HepG2 (cell line): ENCODE results near the gene RHBDL1. TPM values are rescaled to one million over a fixed set of nuclear protein-coding genes. Genes with fewer than 3 reads are reported as not detected.

Source experiments
- CSRNP1 ChIP-seq: sonication (generic); formaldehyde crosslinking; IDR thresholded peaks from 2 replicates; pipeline ENCODE4 v1.8.1; 2023; ENCODE audit warnings: mild to moderate bottlenecking, missing genetic modification reagents
- ETV6 ChIP-seq: sonication (generic); formaldehyde crosslinking; conservative IDR thresholded peaks from 2 replicates; pipeline ENCODE4 v1.4.0; 2020; ENCODE audit warnings: missing genetic modification reagents
- GFI1 ChIP-seq: sonication (generic); formaldehyde crosslinking; IDR thresholded peaks from 2 replicates; pipeline ENCODE4 v1.5.0; 2020; ENCODE audit warnings: missing genetic modification reagents, mild to moderate bottlenecking, borderline replicate concordance
- KDM5B ChIP-seq: sonication (generic); formaldehyde crosslinking; IDR thresholded peaks from 2 replicates; pipeline ENCODE4 v1.4.0; 2020; ENCODE audit warnings: missing genetic modification reagents, mild to moderate bottlenecking, borderline replicate concordance
- KLF9 ChIP-seq: IDR thresholded peaks from 2 replicates; pipeline ENCODE4 v1.6.1; 2016; ENCODE audit warnings: low read depth
- MAF1 ChIP-seq: sonication (generic); formaldehyde crosslinking; IDR thresholded peaks from 2 replicates; pipeline ENCODE4 v1.5.0; 2020; ENCODE audit warnings: missing genetic modification reagents, borderline replicate concordance
- MAX ChIP-seq: IDR thresholded peaks from 2 replicates; pipeline ENCODE4 v1.6.1; 2012; ENCODE audit warnings: inconsistent platforms
- MXI1 ChIP-seq: IDR thresholded peaks from 3 replicates; pipeline ENCODE4 v1.6.1; 2012; ENCODE audit warnings: low read depth, low read length, inconsistent platforms, borderline replicate concordance
- RAD21 ChIP-seq: fragments of 450-650 bp; formaldehyde crosslinking; IDR thresholded peaks from 2 replicates; pipeline ENCODE4 v1.5.0; 2020; ENCODE audit warnings: mild to moderate bottlenecking
- RNF2 ChIP-seq: fragments of 450-650 bp; conservative IDR thresholded peaks from 2 replicates; pipeline ENCODE4 v1.6.1; 2016; ENCODE audit warnings: low read depth
- TCF7L2 ChIP-seq: IDR thresholded peaks from 2 replicates; pipeline ENCODE4 v1.6.1; 2011; ENCODE audit warnings: mild to moderate bottlenecking, low read depth, low read length, moderate library complexity
- TEAD3 ChIP-seq: optimal IDR thresholded peaks from 2 replicates; pipeline ENCODE3; 2016; ENCODE audit warnings: borderline replicate concordance
- TGIF2 ChIP-seq: IDR thresholded peaks from 2 replicates; pipeline ENCODE4 v1.6.1; 2016; ENCODE audit warnings: control low read depth, missing compliant biosample characterization
- ZBTB34 ChIP-seq: sonication (generic); formaldehyde crosslinking; IDR thresholded peaks from 2 replicates; pipeline ENCODE4 v1.8.0; 2022; ENCODE audit warnings: mild to moderate bottlenecking, missing genetic modification reagents
- ZFX ChIP-seq: sonication (generic); formaldehyde crosslinking; IDR thresholded peaks from 2 replicates; pipeline ENCODE4 v1.4.0; 2020; ENCODE audit warnings: mild to moderate bottlenecking, low read depth, missing genetic modification reagents, moderate library complexity
- ZIK1 ChIP-seq: sonication (generic); formaldehyde crosslinking; IDR thresholded peaks from 2 replicates; pipeline ENCODE4 v1.5.0; 2020; ENCODE audit warnings: mild to moderate bottlenecking, low read depth, missing genetic modification reagents, borderline replicate concordance
- ZNF17 ChIP-seq: sonication (generic); formaldehyde crosslinking; IDR thresholded peaks from 2 replicates; pipeline ENCODE4 v1.5.0; 2020; ENCODE audit warnings: mild to moderate bottlenecking, missing genetic modification reagents
- ZNF30 ChIP-seq: sonication (generic); formaldehyde crosslinking; IDR thresholded peaks from 2 replicates; pipeline ENCODE4 v1.5.0; 2020; ENCODE audit warnings: mild to moderate bottlenecking, missing genetic modification reagents
- ZNF33A ChIP-seq: sonication (generic); formaldehyde crosslinking; IDR thresholded peaks from 2 replicates; pipeline ENCODE4 v1.5.1; 2020; ENCODE audit warnings: missing genetic modification reagents, mild to moderate bottlenecking, moderate library complexity, borderline replicate concordance
- ZNF609 ChIP-seq: sonication (generic); formaldehyde crosslinking; IDR thresholded peaks from 2 replicates; pipeline ENCODE4 v1.4.0; 2020; ENCODE audit warnings: mild to moderate bottlenecking, missing genetic modification reagents, borderline replicate concordance
- ZNF737 ChIP-seq: sonication (generic); formaldehyde crosslinking; IDR thresholded peaks from 2 replicates; pipeline ENCODE4 v1.5.0; 2020; ENCODE audit warnings: missing genetic modification reagents, mild to moderate bottlenecking, borderline replicate concordance
- polyA plus RNA-seq, 8 experiments: library from polyadenylated mRNA; depleted of rRNA in 3 of 8; stranded (reverse) in 7 of 8; unstranded in 1 of 8; fragments of >200 nt; fragmentation: Illumina TruSeq in 4 of 8; extraction: Trizol in 4 of 8; gene quantifications; 2 replicates each; pipeline versions ENCODE4 v1.2.1 to v1.2.3, GENCODE V29; 2011 to 2016; ENCODE audit warnings: low read depth in 4 of 8, missing spikeins in 1 of 8, mixed read lengths in 1 of 8; ENCODE audit not compliant: insufficient read depth in 1 of 8
- total RNA-seq, 5 experiments: library from RNA; depleted of rRNA; stranded (reverse); fragments of >200 nt; fragmentation: Illumina TruSeq; extraction: Trizol; gene quantifications; 2 replicates each; pipeline ENCODE4 v1.2.3, GENCODE V29; 2016; ENCODE audit warnings: low read depth in 1 of 5

Gene RHBDL1
- total and polyA plus RNA-seq, 2 of the 13 experiments (the other 11 are each of a cell fraction or from before 2014, with no cell fraction given), result 1.8 to 3.8 TPM

- TF ChIP-seq CSRNP1 (CRISPR knock-in tag), result peak; percentile 83
- TF ChIP-seq RNF2, result peak; percentile 80
- TF ChIP-seq TCF7L2, result no peak
- TF ChIP-seq TEAD3 (CRISPR knock-in tag), result no peak
- TF ChIP-seq ZNF737, result no peak
- peak; percentile 97 for TF ChIP-seq MAX
- 0 out of 2 replicates have a peak, but pooled peaks have one; percentile 78 for TF ChIP-seq ZNF30 (CRISPR knock-in tag)
- TF ChIP-seq RAD21 (CRISPR knock-in tag), result peak; percentile 41; the same call in 1 of the 2 replicates
- TF ChIP-seq ZIK1, result peak; percentile 77
- TF ChIP-seq GFI1 (CRISPR knock-in tag), result peak; percentile 43; the same call in 1 of the 2 replicates
- TF ChIP-seq ZNF33A, result no peak; the same call in 1 of the 2 replicates
- TF ChIP-seq ZBTB34 (CRISPR knock-in tag), result 0 out of 2 replicates have a peak, but pooled peaks have one; percentile 23
- TF ChIP-seq KDM5B (CRISPR knock-in tag), result peak; percentile 66
- 0 out of 2 replicates have a peak, but pooled peaks have one; percentile 34 for TF ChIP-seq TGIF2 (CRISPR knock-in tag)
- no peak for TF ChIP-seq MAF1 (CRISPR knock-in tag)
- TF ChIP-seq ZNF17 (CRISPR knock-in tag), result no peak
- TF ChIP-seq ZFX (CRISPR knock-in tag), result peak; percentile 98
- TF ChIP-seq KLF9 (CRISPR knock-in tag), result 0 out of 2 replicates have a peak, but pooled peaks have one; percentile 11
- 0 out of 2 replicates have a peak, but pooled peaks have one; percentile 46 for TF ChIP-seq ZNF609 (CRISPR knock-in tag)
- TF ChIP-seq MXI1, result peak; percentile 40; the same call in 1 of the 3 replicates
- peak; percentile 74; the same call in 1 of the 2 replicates for TF ChIP-seq ETV6 (CRISPR knock-in tag)
Observed at GRCh38 chr16:720990-721764, 45.7 kb downstream of the RHBDL1 start, which contains the start of gene ANTKMT (continued).
